HEK293 (cell line): ENCODE measurements around the gene PI4KA.

Source experiments
- CTCF ChIP-seq: fragments of 450-650 bp; formaldehyde crosslinking; IDR thresholded peaks from 2 replicates; pipeline ENCODE4 v1.5.1; 2016; ENCODE audit warnings: missing biosample characterization, missing genetic modification characterization
- PBX3 ChIP-seq: sonication (generic); formaldehyde crosslinking; IDR thresholded peaks from 2 replicates; pipeline ENCODE4 v1.8.1; 2022; ENCODE audit warnings: mild to moderate bottlenecking, moderate library complexity, missing genetic modification reagents
- YY1 ChIP-seq: fragments of 450-650 bp; formaldehyde crosslinking; IDR thresholded peaks from 2 replicates; pipeline ENCODE4 v1.5.1; 2018; ENCODE audit warnings: missing biosample characterization, missing genetic modification characterization
- ZBTB10 ChIP-seq: fragments of 450-650 bp; formaldehyde crosslinking; IDR thresholded peaks from 2 replicates; pipeline ENCODE4 v1.5.1; 2016; ENCODE audit warnings: missing biosample characterization, missing genetic modification characterization
- ZBTB7A ChIP-seq: fragments of 450-650 bp; formaldehyde crosslinking; IDR thresholded peaks from 2 replicates; pipeline ENCODE4 v1.5.1; 2016; ENCODE audit warnings: low read depth, missing biosample characterization, missing genetic modification characterization
- ZNF2 ChIP-seq: fragments of 450-650 bp; formaldehyde crosslinking; IDR thresholded peaks from 2 replicates; pipeline ENCODE4 v1.5.1; 2016; ENCODE audit warnings: missing biosample characterization, missing genetic modification characterization
- TF ChIP-seq, protein P1 (sequence below): fragments of 450-650 bp; formaldehyde crosslinking; IDR thresholded peaks from 2 replicates; pipeline ENCODE4 v1.5.1; 2016; ENCODE audit warnings: missing biosample characterization, missing genetic modification characterization

DNA sequence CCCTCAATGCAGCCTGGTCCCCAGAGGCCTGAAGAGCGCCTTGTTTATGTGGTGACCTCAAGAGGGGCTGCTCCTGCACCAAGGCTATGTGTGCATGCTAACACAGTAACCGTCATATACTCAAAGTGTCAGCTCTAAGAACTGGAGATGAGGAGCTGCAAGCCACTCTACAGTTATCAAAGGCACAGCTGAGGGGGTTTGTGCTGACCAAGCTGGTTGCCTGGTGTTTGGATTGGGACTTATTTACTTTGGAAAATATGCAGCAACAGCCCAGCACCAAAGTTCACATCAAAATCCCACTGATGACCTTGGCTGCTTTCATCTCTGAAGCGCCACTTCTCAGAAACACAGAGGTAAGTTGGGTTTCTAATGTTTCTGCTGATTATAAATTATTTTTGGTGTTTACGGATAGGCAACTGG is 84.8 kb downstream of the PI4KA start, which contains the start of gene SERPIND1:
- no peak for TF ChIP-seq CTCF (tag by site-specific recombination)
- no peak for TF ChIP-seq PBX3 (CRISPR knock-in tag)
- TF ChIP-seq ZNF2, result no peak
- TF ChIP-seq YY1 (tag by site-specific recombination), result no peak
- TF ChIP-seq, protein P1, sequence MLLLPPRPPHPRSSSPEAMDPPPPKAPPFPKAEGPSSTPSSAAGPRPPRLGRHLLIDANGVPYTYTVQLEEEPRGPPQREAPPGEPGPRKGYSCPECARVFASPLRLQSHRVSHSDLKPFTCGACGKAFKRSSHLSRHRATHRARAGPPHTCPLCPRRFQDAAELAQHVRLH (tag by site-specific recombination), result no peak
- no peak for TF ChIP-seq ZBTB7A (tag by site-specific recombination)
- TF ChIP-seq ZBTB10, result no peak
